ENCODE measurements around the gene ZNF516. TPM values are rescaled to one million over a fixed set of nuclear protein-coding genes. Genes with fewer than 3 reads are reported as not detected.

ZNF516 gene
- total RNA-seq, 1 experiment from 2014 or later = 8.1 TPM

DNA sequence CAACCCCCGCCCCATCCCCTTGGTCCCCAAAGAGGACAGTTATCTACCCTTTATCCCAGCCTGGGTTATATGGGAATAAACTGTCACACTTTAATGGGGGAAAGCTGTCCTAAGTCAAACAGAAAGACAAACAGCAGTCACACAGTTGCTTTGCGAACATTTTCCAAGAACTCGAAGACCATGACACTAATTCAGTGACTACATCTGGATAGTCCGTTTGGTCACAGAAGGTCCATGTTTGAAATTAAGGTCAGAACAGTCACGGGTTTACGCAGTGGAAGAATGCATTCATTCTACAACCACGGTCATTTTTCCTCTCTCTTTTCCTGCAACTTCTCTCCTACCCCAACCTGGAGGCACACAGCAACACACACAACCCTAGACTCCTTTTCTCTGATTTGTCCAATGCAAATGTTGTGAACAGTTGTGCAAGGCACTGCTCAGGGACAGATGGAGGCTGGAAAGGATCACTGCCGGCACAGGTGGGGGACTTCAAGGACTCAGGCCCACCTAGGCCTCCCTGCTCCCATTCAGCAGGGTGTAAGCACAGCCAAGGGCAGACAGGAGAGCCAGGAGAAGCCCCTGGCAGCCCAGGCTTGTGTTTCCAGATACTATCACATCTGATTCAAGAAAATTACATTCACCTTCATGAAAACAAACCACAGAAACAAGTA is 39.9 kb downstream of the ZNF516 start:
- DNase-seq (ENCODE audit: low spot score) = no peak

DNA sequence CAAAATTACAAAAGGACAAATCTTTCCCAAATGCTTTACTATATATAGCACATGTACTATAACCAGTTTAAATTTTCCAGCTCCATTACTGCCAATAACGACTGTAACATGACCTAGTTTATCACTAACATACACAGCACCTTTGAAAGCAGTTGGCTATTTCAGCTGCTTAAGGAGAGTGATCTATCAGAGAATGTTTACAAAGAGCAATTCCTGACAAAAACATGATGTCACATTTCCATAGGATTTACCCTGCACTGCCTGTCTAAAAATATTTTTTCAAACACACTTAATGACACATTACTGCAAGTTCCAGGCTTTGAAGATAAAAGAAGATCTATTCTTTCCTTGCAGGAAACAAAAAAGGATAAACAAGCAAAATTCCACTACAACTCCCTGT is 40.6 kb downstream of the ZNF516 start:
- DNase-seq (ENCODE audit: low spot score) = no peak

DNA sequence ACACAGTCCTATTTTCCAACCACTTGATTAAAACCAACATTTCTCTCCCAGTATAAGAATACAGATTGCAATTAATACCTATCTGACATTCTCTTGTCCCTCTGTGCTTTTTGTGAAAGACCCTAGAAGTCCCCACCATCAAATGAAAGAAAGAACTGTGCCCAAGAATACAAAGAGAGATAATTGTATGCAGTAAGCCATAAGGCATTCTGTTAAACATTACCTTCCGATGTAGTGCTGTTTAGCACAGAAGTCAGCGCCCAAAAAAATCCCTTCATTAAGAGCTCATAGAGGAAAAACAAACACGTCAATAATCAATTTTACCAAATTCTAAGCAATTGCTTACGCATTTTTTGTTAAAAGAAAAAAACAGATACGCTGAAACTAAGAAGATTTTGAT is 41.1 kb downstream of the ZNF516 start:
- no peak for DNase-seq (ENCODE audit: low spot score)

DNA sequence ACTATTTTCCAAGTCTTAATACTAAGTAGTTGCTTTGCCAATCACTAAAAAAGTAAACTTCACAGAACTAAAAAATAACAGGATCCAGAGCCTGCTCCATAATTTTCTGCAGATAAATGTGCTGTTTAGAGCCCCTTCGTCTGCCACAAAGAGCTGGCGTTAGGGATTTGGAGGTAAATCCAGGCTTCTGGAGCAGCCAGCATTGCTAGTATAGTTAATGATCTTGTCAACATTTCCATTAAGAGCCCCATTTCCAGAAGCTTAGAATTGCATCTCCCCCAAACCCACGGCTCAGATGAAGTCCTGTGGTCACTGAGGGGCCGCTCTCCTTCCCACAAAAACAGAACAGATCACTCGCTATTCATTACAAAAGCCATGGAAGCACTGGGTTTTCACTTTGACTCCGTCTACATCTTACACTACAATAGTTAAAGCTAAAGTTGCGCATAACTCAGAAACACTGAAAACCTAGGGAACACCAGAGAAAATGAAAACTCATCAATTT is 41.9 kb downstream of the ZNF516 start:
- DNase-seq (ENCODE audit: low spot score) = no peak

DNA sequence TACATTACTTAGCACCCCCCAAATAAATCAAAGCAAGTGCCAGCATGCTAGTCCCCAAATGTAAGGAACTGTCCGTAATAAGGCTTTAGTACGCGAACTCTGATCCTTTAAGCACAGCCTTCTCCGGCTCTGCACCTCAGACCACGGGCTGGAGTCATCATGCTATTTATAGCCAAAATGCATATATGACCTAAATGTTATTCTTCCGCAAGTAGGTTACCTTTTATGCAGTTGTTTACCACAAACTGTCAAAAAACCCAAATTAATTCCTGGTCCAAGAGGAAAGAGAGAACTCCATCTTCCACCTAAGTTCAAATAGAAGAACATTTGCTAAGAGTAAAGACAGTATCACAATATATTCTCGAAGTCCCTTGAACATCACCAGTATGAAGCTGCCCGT is 42.7 kb downstream of the ZNF516 start:
- DNase-seq (ENCODE audit: low spot score) = no peak

DNA sequence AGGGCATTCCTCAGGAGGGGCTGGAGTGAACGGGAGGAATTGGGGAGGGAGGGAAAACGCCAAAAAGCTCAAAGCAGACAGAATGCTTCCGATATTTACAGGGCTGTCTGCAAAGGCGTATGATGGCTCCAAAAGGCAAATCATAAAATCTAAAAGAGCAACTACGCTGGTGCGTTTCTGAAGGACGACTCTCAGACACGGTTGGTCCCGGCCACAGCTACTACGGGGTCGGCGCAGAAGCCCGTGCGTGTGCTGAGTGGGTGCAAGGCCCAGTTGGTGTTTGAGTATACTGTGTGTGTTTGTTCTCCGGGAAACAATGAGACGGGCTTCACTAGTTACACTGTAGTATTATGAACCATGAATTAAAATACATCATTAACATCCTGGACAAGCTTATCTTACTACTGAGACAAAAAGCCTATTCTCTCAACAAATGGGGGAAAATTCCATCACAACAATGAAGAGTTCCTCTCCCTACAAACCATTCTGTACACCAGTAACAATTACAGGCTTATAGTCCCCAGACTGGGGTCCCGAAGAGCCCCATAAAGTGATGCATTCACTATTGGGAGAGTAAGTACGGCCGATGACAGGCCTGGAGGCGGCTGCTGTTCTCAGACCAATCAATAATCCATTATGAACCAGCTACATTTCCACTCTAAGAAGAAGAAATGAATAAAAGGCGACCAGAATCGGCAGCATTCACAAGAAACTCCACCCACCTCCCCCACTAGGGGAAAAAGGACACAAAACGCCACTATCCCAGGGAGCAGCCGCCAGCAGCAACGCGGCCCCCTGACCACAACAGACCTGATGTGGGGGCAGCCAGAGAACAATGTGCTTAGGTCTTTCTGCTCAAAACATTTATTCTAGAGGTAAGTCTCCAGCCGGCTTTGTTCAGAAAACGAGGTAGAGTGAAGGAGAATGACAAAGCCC is 43.4 kb downstream of the ZNF516 start:
- peak; percentile 10 for DNase-seq (ENCODE audit: low spot score)

DNA sequence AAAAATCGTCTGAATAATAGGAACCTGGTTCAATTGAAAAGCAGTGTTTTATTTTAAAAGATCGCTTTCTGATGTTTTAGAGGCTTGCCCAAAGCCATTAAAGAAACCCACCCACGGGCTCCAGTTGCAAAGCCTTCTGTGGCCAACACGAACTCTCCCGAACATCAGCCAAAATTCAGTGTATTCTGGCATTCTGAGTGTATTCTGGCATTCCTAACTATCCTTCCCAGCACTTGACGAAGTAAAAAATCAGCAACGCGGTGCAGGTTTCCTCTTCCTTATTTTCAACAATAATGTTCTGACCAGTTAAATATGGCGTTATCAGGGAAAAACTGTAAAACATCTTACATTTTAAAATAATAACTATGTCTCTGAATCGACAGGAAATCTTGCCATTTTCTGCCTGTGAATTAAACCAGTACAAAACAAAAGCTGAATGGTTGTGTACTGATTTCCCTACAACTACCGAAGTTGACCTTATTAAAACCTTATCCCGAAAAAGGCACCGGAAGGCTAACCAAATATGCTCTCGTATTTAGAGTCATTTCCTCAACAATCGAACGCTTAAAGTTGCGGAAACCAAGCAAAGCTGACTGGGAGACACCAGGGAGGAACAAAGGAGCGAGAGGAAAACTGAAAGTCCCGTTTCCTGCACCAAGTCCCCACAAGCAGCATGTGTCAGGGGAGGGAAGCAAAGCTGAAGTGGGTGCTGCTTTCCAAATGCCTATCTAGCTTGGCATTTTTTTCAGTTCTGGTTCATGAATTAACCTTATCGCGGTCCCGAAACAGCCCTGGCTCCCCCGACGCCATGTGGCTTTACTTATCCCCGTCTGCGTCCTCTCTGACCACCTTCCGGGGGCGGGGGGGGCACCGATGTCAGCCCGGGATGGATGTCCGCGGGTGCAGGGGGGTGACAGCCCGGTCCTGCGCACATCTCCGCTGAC is 44.3 kb downstream of the ZNF516 start:
- peak; percentile 27 for DNase-seq (ENCODE audit: low spot score)

DNA sequence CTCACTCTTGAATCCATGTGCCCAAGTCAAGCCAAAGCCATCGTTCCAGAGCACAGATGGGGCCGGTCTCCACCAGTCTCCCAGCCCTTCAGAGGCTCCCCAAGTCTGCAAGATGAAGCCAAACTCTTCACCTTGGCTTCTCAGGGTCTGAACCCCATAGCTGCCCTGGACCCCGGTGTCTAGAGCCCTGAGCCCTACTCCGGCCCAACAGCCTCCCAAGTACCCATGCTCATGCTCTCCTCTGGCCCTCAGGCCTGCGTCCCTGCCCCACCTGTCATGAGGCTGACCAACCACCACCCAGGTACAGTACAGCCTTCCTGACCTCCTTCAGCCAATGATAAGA is 46.0 kb downstream of the ZNF516 start:
- DNase-seq (ENCODE audit: low spot score) = no peak

DNA sequence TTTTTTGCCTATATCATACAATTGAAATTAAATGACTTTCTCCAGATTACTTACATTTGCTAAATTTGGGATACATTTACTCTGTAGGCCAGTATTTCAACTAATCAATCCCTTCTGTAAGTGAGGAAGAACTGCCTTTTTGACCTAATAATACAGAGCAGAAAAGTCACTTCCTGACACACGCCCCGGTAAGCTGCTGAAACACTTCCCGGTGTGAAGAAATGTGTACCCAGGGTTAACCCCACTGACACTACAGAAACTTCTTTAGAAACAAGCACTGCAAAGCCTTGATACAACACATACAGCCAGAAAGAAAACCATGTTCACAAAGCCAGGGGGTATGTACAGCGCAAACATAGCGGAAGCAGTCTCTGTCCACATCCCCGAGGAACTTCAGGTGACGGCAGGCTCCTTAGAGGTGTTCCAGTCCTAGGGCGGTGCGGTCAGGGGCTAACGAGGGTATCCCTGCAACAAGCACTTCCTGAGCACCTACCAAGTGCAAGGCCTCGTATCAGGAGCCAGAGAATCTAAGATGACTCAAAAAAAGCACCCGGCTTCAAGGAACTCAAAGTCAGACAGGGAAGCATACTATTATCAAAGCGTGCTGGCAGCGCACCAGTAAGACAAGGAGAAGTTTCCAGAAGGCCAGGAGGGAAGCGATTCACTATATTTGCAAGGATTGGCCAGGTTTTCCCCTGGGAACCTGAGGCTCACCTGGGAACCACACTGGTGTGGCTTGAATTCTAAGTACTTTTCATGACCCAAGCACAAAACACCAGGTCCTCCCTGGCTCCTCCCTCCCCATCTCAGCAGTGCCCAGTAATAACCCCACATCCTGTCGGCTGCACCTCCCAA is 46.6 kb downstream of the ZNF516 start:
- DNase-seq (ENCODE audit: low spot score) = peak; percentile 16

DNA sequence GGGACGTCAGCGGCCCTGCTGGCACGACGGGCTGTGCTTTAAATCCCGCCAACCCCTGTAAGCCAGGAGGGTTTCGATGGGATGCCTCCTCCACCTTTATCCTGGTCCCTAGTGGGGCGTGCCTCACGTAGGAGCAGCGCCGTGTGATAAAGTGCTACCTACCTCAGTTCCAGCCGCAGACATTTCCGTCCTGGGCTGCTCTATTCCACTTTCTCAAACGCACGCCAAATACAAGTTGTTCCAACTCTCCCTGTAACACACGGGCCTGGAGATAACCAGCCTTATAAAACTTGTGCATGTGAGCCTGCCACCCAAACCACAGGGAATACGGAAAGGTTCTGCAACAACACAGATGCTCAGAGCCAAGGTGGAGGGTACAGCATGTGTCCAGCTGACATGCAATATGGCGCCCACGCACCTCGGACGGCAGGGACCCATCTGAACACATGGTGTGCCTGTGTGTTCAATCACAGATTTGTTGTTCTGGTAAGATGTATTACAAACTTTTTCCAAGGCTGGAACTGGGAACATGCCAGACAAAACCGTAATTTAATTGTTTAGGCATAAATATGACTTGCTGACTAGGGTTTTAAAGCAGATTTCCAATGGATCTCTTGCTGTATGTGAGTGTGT is 47.7 kb downstream of the ZNF516 start:
- DNase-seq (ENCODE audit: low spot score) = no peak

DNA sequence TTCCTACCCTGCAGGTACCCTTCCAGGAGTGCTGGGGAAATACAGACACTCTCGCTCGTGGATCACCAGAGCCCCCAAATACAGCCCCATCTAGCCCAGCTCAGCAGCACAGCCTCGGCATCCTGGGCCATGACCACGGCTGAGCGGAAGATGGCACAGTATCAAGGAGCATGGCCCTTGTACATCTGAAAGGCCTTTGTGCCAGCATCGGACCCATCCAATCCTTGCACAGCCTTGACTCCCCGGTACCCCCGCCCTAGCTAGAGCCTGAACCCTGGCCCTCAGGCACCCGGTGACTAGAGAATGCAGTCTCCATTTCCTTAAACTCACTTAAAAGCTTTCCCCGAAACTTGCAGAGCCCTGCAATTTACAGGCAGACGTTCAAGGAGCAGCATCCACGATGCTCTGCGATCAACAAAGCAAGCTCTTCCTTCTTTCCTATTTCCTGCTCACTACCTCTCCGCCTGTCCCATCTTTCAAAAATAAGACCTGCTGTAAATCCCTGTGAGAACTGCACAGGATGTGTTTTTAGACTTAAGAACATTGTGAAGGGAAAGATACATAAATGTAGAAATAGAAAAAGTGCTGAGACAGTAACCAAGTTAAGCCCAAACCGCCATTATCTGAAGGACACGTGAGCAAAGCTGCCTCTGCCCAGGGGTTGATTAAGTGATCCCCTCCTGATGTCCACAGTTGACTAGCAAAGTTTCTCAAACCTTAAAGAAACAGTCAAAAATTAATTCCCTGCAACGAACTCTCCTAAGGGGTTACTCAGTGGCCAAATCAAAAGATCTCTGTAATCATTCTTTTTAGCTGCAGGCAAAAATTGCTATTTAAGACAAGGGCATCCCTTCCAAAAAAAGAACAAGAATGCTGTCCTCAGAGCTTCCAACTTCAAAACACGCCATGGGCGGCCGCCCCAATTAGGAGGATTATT is 48.5 kb downstream of the ZNF516 start:
- DNase-seq (ENCODE audit: low spot score) = no peak

DNA sequence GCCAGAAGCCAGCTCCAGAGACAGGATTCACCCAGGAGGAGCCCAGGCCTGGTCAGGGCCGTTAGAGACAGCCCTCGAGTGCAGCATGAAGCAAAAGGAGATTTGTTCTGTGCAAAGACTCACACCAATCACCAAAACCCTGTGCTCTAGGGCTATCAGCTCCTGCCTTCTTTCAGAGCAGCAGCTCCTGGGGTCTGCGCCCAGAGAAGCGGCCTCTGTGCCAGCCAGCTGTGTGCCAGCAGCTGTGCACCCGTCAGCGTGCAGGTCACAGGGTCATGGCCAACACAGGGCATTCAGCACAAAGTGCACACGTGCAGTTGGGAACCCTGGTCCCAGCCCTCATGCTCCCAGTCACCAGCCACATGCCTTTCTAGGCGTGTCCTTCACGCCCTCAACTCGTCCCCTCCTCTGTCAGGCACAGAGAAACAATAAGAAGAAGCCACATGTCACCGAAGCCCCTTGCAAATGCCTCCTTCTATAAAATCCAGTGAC is 49.3 kb downstream of the ZNF516 start:
- DNase-seq (ENCODE audit: low spot score) = no peak

DNA sequence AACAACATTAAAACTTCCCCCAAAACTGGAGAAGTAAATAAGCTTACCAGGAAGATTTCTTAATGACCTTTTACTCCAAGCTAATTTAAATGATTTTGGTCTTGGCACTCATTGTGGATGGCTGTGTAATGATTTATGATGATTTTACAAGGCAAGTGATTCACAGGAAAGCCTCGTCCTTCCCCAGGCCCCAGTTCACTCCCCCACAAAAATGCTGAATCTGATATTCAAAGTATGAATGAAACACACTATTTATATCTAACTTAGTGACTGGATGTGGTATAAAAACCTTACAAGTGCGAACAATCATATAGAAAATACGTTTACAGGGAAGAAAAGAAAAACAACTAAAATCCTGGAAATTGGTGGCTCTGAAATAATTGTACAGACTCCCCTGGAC is 49.8 kb downstream of the ZNF516 start:
- peak; percentile 33 for DNase-seq (ENCODE audit: low spot score)

DNA sequence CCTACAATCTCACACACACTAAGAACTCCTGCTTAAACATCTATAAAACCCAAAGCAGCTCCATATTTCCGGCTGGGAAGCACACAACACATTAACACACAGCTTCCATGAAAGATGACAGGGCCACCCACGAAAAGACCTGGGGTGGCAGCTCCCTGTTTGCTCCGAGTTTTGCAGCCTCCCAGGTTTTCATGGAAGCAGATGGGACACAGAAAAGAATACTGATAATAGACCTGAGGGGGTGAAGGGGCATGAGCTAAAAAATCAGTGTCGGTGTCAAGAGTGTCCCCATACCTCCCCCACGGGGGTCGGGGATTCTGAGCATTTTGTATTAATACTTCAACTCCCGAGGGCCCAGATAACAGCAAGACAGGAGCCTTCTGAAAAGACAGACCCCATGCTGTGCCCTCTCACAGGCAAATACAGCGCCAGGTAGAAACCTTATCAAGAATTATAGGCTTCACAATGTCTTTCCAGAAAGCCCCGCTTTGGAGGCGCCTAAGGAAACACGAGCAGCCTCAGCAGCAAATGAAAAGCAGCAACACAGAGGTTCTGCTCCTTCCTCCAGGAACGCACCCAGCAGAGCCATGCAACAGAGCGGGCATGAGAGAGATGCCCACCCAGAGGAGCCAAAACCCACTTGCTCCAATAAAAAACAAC is 50.5 kb downstream of the ZNF516 start:
- DNase-seq (ENCODE audit: low spot score) = no peak

DNA sequence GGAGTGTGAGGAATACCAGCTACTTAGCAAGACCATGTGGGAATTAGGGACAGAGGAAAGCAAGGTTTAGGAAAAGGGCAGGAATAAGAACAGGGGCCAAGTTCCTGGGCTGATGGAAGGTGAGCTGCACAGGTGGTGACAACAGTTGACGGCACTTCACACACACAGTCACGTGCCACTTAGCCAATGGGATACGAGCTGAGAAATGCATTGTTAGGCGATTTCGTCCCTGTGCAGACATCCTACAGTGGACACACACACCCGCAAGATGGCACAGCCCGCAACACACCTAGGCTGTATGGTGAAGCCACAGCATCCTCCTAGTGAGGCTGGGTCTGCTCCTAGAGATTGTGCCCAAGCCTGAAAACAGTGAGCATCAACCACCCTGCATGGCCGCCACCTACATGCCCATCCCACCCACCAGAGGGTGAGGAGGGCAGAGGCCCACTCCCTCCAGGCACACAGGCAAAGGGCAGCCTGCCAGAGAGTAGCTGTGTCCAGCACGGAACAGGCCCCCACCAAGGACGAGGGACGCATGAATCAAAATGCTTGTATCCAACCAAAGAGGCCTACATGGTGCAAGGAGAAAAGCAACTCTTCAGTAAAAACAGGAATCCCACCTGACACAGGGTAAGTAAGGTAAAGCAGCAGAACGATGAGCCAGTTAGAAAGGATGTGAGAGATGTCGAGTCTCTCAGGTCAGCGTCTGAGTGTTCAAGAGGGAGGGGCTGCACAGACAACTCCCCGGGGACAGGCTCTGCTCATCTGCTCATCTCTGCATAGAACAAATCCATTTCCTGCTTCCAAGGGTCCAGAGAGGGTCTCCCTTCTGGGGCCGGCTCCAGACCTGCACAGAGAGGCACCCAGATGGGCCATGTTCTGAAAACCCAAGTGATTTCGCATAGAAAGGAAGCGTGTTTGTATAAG is 51.3 kb downstream of the ZNF516 start:
- no peak for DNase-seq (ENCODE audit: low spot score)

DNA sequence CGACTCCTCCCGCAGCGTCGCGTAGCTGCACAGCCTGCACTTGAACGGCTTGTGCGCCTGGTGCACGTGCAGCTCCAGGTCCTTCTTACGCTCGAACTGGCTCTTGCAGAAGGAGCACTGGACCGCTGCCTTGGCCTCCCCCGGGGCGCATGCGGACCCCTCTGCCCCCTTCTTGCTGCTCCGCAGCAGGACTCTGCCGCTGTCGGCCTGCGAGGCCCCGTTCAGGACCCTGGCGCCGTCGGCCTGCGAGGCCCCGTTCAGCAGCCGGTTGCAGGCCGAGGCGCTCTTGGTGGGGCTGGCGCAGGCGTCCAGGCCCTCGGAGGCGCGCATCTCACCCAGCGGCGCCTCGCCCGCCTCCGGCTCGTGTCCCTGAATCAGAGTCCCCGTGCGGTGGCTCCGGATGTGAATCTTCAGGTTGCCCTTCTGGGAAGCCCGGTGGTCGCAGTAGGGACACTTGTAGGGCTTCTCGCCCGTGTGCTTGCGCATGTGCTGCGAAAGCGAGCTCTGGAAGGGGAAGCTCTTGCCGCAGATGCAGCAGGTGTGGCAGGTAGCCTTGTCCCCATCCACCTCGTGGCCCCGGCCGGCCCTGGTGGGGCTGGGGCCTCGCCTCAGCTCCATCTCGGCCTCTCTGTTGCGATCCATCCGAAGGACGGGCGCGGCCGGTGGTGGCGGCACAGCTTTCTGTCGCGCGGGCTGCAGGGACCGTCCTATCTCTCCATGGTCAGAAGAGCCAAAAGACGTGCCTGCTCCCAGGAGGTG is 52.5 kb downstream of the ZNF516 start:
- DNase-seq (ENCODE audit: low spot score) = no peak

All from HT-29 (cell line).